Hematopoietic multipotent progenitor cell (in vitro differentiated cells): ENCODE results near the gene RSAD2. TPM values are rescaled to one million over a fixed set of nuclear protein-coding genes. Genes with fewer than 3 reads are reported as not detected.

Source experiments
- DNase-seq, 3 donors: peaks; one replicate each; pipeline ENCODE4 v3.0.0-alpha.2; 2011 to 2015; ENCODE audit warnings: low read depth in 2 of 3, low spot score in 2 of 3
- total RNA-seq: library from RNA; depleted of rRNA; stranded (reverse); fragments of >200 nt; gene quantifications from one replicate; pipeline ENCODE4 v1.2.3, GENCODE V29; 2012

RSAD2 gene
- total RNA-seq, 1 donor: 17.2 TPM

- no peak for DNase-seq
These were observed 13.3 kb upstream of the RSAD2 start for GRCh38 chr2:6864231-6864754.

GRCh38 chr2:6864923-6865345, 12.6 kb upstream of the RSAD2 start:
- no peak for DNase-seq

- peak; percentile 50 to 88 (median 86) for DNase-seq
These were observed 12.0 kb upstream of the RSAD2 start, which contains the start of gene CMPK2 for GRCh38 chr2:6865346-6866274. TSS of gene CMPK2 (minus strand) at chr2:6865907. CDS start at chr2:6865696, 211 bp downstream.

DNA sequence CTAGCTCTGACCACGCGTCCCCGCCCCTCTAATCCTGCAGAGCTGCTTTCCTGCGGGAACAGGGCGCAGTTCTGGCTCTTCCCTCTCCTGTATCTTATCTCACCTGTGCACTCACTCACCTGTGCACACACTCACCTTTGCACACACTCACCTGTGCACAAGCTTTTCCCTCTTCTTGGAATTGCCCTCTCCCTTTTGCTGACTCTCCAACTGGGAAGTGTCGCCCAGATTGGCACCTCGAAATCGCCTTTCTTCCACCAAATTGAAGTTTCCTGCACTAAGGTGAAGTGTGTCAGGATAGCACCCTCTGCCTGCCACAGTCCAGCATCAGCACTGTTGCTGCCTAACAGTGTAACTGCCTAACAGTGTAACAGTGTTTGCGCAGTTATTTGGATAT, 11.3 kb upstream of the RSAD2 start:
- DNase-seq: peak in 2 of 3 donors; percentile 48 to 59

- no peak for DNase-seq
These were observed 10.6 kb upstream of the RSAD2 start for GRCh38 chr2:6866982-6867381.

DNA sequence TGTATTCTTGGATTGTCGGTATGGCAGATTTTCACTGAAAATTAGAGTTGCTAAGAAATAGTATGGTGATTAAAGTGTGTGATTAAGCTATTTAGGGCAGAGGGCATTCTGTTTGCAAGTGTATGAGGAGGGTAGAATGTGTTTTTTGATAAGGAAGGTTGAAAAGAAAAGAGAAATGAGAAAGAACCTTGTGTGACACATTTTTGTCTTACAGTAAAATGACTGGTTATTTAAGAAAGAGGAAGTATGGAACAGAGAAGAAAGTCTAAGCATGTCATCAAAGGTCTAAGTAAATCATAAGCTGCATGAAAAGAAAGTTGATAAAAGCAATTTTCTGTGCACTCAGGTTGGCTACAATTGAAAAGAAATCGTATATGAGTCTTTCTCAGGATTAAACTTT, 5.2 kb upstream of the RSAD2 start:
- peak in 2 of 3 donors; percentile 30 to 63 for DNase-seq

GRCh38 chr2:6874032-6874431, 3.5 kb upstream of the RSAD2 start:
- no peak for DNase-seq

- DNase-seq: no peak
These were observed 1.3 kb upstream of the RSAD2 start for GRCh38 chr2:6876309-6876708.

GRCh38 chr2:6878549-6878948, 972 bp downstream of the RSAD2 start:
- DNase-seq: peak in 2 of 3 donors; percentile 39 to 57

DNA sequence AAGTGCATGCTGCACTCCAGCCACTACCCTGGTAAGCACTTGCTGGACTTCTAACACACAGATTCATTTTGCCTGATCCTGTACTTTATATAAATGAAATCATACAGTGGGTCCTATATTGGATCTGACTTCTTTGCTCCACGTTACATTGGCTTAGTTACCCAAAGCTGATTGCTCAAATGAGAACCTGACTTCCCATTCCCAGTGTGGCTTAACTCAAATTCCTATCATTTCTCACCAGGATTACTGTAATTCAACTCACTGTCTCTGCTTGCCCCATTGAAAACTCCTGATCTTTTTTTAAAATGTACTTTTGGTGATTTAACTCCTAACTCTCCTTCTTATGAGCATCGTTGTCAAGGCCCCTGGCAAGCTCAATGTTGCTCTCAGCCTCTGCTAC, 1.4 kb downstream of the RSAD2 start:
- no peak for DNase-seq

GRCh38 chr2:6880200-6880733, 2.7 kb downstream of the RSAD2 start:
- DNase-seq: peak in 2 of 3 donors; percentile 51 to 76

DNA sequence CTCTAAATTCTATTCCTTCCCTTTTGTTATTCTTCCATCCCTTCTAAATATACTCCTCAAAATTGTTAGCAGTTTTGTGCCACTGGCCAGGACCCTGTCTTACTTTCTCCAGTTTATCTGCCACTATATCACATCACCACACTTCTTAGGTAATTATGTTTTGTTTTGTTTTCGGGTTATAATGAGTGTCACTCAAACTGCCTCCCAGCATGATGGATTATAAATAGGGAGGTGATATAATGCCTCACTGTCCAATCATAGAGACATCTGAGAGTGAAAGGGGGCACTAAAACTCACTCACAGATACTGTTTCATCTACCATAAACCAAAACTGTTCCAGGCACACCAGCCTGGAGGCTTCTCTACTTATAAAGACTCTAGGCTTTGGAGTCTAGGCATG, 3.5 kb downstream of the RSAD2 start:
- DNase-seq: no peak

DNA sequence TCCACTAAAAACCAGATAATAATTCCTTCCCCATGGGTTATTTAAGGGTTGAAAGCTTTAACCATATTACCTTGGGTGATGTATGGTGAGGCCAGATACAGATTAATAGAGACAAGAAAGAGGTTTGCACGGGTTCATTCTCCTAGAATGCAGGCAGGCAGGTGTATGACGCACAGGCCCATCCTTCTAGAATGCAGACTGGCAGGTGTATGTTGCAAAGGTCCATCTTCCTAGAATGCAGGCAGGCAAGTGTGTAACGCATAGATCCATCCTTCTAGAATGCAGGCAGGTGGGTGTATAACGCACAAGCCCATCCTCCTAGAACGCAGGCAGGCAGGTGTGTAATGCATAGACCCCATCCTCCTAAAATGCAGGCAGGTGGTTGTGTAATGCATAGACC, 3.9 kb downstream of the RSAD2 start:
- no peak for DNase-seq

DNA sequence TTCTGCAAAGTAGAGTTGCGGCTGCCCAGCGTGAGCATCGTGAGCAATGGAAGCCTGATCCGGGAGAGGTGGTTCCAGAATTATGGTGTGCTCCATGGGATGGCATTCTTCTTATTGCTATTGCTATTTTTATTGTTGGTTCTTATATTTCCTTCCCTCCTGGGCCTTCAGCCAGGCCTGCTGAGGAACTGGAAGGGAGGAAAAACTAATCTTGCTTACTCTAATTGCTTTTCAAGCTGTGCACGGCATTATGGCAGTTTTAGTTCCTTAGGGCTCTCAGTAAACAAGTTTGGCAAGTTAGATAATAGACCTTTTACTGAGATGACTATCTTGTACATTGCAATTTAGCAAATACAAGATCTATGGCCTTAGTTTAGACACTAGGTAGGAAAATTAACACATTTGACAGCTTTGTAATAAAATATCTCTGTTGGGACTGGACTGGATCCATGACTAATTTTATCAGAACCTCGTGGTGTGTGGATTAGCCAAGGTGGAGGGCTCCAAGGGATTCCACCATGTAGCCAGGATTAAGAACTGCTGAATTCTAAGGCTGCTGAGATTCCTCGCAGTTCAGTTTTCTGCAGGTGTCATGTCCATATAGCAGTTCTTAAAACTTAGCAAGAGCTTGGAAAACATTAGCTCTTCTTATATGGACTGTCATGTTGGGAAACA, 6.0 kb downstream of the RSAD2 start:
- no peak for DNase-seq

DNA sequence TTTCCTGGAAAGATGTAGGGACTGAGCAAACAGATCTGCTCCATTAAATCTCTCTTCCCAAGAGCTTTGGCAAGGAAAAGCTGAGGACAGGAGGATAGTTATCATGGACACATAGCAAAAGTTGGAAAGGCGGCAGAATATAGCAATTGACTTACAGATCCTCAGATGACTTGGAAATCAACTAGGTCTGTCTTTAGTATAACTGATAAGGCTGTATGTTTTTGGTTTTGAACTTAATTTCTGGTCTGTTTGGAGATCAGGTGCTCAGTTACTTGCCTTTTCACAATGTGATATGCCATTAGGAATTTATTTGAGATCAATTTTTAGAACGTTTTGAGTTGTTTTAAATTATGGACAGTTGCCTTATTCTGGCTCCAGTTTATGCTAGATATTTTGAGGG, 8.0 kb downstream of the RSAD2 start:
- DNase-seq: no peak

DNA sequence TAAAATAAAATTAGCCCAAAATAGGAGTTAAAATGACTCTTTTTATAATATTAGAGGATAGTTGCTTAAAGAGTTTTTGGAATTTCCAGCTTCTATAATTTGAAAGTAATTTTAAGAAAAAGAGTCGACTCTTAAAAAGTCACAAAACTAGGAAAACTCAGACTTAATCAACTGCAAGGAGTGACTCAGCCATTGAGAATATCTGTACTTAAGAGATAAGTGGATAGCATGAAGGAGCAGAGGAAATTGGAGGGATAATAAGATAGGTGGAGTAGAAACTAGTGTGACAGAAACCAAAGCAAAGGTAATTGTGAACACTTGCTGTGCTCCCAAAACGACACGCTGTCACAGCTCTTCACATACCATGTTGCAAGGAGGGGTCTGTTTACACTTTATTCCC, 8.4 kb downstream of the RSAD2 start:
- no peak for DNase-seq

DNA sequence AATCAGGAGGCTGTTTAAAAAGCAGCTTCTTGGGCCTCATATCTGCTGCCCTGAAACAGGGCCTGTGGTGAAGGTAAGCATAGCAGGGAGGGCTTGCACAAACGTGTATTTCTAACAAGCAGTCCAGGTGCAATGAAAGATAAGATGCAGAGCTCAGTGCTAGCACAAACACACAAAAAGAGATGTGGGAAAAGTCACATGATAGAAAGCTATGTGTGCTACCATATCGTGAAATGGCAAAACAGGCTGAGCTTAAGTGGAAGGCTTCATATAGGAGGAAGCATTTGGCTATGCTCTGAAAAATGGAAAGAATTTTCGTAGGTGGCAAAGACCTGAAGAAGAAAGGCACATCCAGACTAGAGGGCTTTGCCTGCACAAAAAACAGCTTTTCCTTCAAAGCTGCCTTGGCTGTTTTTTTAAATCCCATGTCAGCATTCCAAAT, 10.2 kb downstream of the RSAD2 start:
- peak in 1 of 3 donors; percentile 74 for DNase-seq

DNA sequence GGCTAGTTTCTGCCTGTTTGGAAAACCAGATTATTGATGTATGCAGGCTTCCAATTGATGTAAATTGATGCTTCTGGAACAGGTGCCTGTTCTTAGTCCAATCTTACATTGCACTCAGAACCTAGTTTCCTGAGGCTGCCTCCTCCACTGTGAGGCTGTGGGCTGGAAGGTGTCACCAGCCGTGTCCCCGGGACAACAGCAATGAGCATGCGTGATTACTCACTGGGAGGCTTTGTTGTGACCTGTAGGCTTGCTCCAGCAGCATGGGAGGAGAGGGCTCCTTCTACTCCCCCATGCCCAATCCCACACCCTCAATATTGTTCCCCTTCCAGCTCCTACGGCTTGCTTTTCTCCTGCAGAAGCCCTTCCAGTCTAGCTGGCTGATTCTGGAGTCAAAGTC, 11.1 kb downstream of the RSAD2 start:
- DNase-seq: no peak

DNA sequence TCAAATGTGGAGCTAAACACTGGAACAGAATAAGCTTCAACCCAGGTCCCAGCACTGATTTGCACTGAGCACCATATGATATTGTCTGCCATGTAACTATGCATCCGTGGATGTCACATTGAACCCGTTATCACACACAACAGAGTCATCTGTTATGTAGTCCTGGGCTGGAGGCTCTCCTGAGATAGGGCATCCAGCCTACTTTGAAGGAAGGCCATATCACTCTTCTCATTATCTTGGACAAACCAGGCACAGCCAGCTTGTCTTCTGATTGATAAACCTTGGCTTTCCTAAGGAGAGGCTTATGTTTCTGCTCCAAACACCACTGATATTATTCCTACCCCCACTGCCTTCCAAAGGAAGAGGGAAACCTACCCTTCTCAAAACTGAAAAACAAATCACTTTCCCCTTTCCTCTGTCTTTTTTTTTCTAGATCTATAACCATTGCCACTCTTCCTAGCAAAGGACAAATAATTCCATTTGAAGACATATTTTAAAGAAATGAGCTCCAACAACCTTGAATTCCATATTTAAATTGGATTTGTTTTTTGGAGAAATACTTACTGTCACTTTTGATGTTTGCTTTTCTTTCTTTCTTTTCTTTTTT, 16.4 kb downstream of the RSAD2 start:
- DNase-seq: peak in 1 of 3 donors; percentile 12

DNA sequence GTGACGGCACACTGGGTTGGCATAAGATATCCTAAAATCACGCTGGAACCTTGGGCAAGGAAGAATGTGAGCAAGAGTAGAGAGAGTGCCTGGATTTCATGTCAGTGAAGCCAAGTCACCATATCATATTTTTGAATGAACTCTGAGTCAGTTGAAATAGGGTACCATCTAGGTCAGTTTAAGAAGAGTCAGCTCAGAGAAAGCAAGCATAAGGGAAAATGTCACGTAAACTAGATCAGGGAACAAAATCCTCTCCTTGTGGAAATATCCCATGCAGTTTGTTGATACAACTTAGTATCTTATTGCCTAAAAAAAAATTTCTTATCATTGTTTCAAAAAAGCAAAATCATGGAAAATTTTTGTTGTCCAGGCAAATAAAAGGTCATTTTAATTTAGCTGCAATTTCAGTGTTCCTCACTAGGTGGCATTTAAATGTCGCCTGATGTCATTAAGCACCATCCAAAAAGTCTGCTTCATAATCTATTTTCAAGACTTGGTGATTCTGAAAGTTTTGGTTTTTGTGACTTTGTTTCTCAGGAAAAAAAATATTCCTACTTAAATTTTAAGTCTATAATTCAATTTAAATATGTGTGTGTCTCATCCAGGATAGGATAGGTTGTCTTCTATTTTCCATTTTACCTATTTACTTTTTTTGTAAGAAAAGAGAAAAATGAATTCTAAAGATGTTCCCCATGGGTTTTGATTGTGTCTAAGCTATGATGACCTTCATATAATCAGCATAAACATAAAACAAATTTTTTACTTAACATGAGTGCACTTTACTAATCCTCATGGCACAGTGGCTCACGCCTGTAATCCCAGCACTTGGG, 19.6 kb downstream of the RSAD2 start:
- DNase-seq: peak in 1 of 3 donors; percentile 65
